Measurements from ENCODE around the gene CREG1.
A peak's percentile ranks its signal among the peaks of the same experiment; 100 is the strongest.

CREG1 gene

GRCh38 chr1:167565922-167566321, 12.4 kb upstream of the CREG1 start:
- no peak for TF ChIP-seq REST (IDR thresholded peaks at IDR 0.05; ENCODE audit: low read depth)
- no peak for TF ChIP-seq NFIC (IDR thresholded peaks at IDR 0.05)
- no peak for TF ChIP-seq USF1 (IDR thresholded peaks at IDR 0.05)
- TF ChIP-seq FOXM1 (IDR thresholded peaks at IDR 0.05; ENCODE audit: borderline replicate concordance, low read depth), result no peak
- no peak for TF ChIP-seq RAD21 (IDR thresholded peaks at IDR 0.05; ENCODE audit: low read depth)
- TF ChIP-seq EP300 (IDR thresholded peaks at IDR 0.05; ENCODE audit: borderline replicate concordance), result no peak
- TF ChIP-seq TEAD4 (IDR thresholded peaks at IDR 0.05), result no peak
- no peak for TF ChIP-seq TAF1 (IDR thresholded peaks at IDR 0.05; ENCODE audit: low read depth)
- no peak for TF ChIP-seq YY1 (IDR thresholded peaks at IDR 0.05; ENCODE audit: low read depth)
- no peak for TF ChIP-seq MAX (IDR thresholded peaks at IDR 0.05)
- no peak for TF ChIP-seq ZBTB7A (IDR thresholded peaks at IDR 0.05; ENCODE audit: low read depth)
- no peak for TF ChIP-seq CEBPB (IDR thresholded peaks at IDR 0.05)
- no peak for TF ChIP-seq CREB1 (IDR thresholded peaks at IDR 0.05; ENCODE audit: low read depth)
- TF ChIP-seq TCF12 (IDR thresholded peaks at IDR 0.05; ENCODE audit: low read depth), result no peak
- TF ChIP-seq EGR1 (IDR thresholded peaks at IDR 0.05), result no peak

- TF ChIP-seq REST (IDR thresholded peaks at IDR 0.05; ENCODE audit: low read depth), result no peak
- TF ChIP-seq MAX (IDR thresholded peaks at IDR 0.05), result no peak
- TF ChIP-seq EP300 (IDR thresholded peaks at IDR 0.05; ENCODE audit: borderline replicate concordance), result no peak
- TF ChIP-seq USF1 (IDR thresholded peaks at IDR 0.05), result no peak
- TF ChIP-seq FOXM1 (IDR thresholded peaks at IDR 0.05; ENCODE audit: borderline replicate concordance, low read depth), result no peak
- no peak for TF ChIP-seq CEBPB (IDR thresholded peaks at IDR 0.05)
- no peak for TF ChIP-seq EGR1 (IDR thresholded peaks at IDR 0.05)
- TF ChIP-seq NFIC (IDR thresholded peaks at IDR 0.05), result no peak
- no peak for TF ChIP-seq ZBTB7A (IDR thresholded peaks at IDR 0.05; ENCODE audit: low read depth)
- TF ChIP-seq CREB1 (IDR thresholded peaks at IDR 0.05; ENCODE audit: low read depth), result no peak
- no peak for TF ChIP-seq RAD21 (IDR thresholded peaks at IDR 0.05; ENCODE audit: low read depth)
- TF ChIP-seq TCF12 (IDR thresholded peaks at IDR 0.05; ENCODE audit: low read depth), result no peak
Observed at GRCh38 chr1:167564612-167565270, 11.2 kb upstream of the CREG1 start.

DNA sequence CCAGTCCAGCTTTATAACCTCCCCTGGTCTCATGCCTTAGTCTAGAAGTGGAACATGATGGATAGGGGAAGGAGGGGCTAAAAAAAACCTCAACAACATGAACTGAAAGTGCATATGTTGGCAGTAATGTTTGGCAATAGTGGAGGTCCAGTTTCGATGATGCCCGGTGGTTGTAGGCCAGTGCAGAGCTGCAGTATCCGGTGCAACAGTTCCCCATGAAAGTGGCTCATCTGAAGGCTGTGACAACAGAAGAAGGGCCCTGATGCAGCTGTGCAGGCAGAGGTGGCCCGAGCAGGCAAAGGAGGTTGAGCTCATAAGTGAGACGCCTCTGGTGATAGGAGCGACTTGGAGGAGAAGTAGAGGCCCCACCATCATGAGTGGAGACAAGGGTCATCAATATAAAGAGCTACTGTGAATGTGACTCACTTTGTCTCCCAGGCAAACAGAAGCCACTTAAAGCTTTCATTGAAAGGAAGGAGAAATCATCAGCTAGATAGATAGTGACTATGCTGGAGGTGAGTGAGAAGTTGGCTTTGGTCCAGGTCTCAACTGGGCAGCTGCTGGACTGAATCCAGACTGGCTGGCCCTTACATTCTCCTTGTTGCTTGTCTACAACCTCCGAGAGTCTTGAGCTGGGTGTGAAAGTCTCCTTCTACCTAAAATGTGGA, 10.2 kb upstream of the CREG1 start:
- TF ChIP-seq EP300 (IDR thresholded peaks at IDR 0.05; ENCODE audit: borderline replicate concordance) (no peak), NFIC (IDR thresholded peaks at IDR 0.05) (peak; percentile 42; the same call in 1 of the 2 replicates)

DNA sequence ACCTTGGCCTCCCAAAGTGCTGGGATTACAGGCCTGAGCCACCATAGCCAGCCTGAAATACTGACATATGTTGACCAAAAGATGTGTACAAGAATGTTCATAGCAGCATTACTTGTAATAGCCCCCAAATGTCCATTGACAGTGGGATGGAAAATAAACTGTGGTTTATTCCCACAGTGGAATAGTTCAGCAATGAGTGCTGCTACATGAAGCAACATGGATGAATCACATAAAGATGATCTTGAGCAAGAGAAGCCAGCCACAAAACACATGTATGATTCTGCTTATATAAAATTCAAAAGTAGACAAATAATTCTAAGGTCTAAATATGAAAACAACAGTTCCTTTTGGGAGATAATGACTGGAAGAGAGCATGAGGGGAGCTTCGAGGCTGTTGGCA, 9.1 kb upstream of the CREG1 start:
- TF ChIP-seq YY1 (IDR thresholded peaks at IDR 0.05; ENCODE audit: low read depth), result no peak
- no peak for TF ChIP-seq EP300 (IDR thresholded peaks at IDR 0.05; ENCODE audit: borderline replicate concordance)
- TF ChIP-seq NFIC (IDR thresholded peaks at IDR 0.05), result no peak
- TF ChIP-seq TAF1 (IDR thresholded peaks at IDR 0.05; ENCODE audit: low read depth), result no peak

DNA sequence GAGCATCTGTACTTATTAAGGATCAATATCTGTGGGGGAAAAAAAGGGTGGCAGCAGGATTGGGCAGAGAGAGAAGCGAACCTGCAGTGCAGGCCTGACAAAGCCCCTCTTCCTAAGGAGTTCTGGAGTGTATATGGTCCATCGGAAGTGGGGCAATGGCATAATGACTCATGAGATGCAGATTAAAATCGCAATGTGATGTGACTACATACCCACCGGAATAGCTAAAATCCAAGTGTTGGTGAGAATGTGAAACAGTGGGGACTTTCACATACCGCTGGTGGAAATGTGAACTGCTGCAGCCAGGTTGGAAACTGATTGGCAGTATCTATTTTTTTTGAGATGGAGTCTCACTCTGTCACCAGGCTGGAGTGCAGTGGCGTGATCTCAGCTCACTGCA, 8.2 kb upstream of the CREG1 start:
- TF ChIP-seq TEAD4 (IDR thresholded peaks at IDR 0.05), result no peak
- no peak for TF ChIP-seq ZBTB7A (IDR thresholded peaks at IDR 0.05; ENCODE audit: low read depth)
- TF ChIP-seq TAF1 (IDR thresholded peaks at IDR 0.05; ENCODE audit: low read depth), result no peak
- TF ChIP-seq YY1 (IDR thresholded peaks at IDR 0.05; ENCODE audit: low read depth), result no peak
- TF ChIP-seq USF1 (IDR thresholded peaks at IDR 0.05), result no peak
- TF ChIP-seq MAX (IDR thresholded peaks at IDR 0.05), result no peak
- no peak for TF ChIP-seq EP300 (IDR thresholded peaks at IDR 0.05; ENCODE audit: borderline replicate concordance)
- no peak for TF ChIP-seq NFIC (IDR thresholded peaks at IDR 0.05)
- TF ChIP-seq REST (IDR thresholded peaks at IDR 0.05; ENCODE audit: low read depth), result no peak
- TF ChIP-seq CEBPB (IDR thresholded peaks at IDR 0.05), result no peak
- no peak for TF ChIP-seq TCF12 (IDR thresholded peaks at IDR 0.05; ENCODE audit: low read depth)
- TF ChIP-seq RAD21 (IDR thresholded peaks at IDR 0.05; ENCODE audit: low read depth), result no peak
- no peak for TF ChIP-seq FOXM1 (IDR thresholded peaks at IDR 0.05; ENCODE audit: borderline replicate concordance, low read depth)
- TF ChIP-seq CREB1 (IDR thresholded peaks at IDR 0.05; ENCODE audit: low read depth), result no peak
- no peak for TF ChIP-seq EGR1 (IDR thresholded peaks at IDR 0.05)
